HG03521 (cell line): Measurements from ENCODE around the gene FGD3.

Source experiments
- ATAC-seq: cut with Tn5 transposase; IDR thresholded peaks from one replicate; pipeline ENCODE4 v1.9.1; 2021; ENCODE audit warnings: mild to moderate bottlenecking, moderate library complexity; ENCODE audit not compliant: unreplicated experiment

The FGD3 gene

DNA sequence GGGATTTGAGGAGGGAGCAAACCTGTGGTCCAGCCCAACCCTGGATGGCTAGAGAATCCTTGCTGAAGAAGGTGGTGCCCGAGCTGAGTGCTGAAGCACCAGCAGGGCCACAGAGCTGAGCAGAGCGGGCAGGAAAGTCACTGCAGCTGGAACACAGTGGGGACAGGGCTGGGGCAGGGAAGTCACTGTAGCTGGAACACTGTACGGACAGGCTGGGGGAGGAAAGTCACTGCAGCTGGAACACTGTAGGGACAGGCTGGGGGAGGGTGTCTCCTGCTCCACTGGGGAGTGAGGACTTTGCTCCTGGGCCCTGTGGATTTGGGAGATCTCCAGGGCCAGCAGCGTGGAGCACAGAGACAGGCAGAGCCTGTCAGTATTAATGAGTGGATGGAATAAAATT, 102.2 kb downstream of the FGD3 start:
- no peak for ATAC-seq

DNA sequence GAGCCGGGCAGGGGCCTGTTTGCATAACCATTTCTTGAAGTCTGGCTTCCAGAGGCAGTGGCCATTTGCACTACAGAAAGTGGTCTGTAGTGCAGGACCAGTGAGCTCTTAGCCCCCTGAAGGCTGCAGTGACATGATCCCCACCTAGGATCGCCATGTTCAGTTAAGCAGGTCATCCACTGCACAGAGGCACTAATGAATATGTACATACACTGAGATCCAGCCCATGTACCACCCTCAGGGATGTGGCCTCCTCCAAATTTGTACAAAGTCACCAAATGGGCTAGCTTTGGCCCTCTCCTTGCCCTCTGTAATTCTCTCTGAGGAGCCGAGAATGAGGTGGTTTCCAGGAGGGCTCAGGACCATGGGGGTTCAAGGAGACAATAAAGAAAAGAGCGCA, 102.9 kb downstream of the FGD3 start:
- ATAC-seq: no peak

DNA sequence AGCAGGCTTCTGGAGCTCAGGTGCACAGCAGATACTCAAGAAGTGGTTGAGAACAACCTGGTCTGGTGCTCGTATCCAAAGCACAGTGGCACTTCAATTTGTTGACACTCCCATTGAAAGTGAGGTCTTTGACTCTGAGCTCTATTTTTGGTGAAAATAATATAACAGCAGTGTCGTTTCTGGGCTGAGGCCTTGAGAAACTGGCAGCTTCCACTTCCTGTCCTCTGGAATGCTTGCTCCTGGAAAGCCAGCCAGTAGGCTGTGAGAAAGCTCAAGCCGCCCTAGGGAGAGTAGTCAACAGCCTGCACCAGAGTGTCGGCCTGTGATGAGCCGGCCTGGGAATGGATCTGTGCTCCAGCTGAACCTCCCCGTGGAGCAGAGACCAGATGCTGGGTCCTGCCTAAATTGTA, 104.4 kb downstream of the FGD3 start:
- ATAC-seq: no peak

DNA sequence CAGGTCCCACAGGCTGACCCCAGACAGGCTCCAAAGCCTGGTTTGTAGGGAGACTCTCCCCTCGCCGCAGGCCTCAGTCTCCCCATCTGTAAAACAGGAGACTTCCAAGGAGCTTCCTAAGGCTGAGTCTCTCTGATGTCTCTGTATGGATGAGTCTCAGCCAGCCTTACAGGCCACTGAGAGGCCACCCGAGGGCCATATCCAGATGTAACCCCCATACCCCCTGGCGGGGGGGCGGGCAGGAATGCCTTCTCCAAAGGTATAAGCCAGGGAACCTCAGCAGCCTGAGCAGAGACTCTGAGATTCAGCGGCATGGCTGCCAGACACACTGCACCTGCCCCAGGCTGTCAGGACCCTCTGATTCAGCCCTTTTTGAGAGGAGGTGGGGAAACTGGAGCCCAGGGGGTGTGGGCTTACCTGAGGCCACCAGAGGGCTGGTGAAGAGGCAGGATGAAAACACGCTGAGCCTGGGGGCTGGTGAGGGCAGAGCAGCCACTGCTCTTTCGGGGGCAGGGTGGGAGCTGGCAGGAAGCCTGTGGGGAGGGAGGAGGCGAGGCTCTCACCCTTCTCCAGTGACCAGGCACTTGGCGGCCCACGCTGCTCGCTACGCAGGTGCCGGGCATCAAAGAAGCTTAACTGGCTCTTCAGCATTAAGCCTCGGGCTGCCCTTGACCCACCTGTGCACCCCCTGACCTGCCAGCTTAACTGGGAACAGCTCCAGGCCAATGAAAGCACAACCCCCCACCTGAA, 105.6 kb downstream of the FGD3 start:
- ATAC-seq: no peak

DNA sequence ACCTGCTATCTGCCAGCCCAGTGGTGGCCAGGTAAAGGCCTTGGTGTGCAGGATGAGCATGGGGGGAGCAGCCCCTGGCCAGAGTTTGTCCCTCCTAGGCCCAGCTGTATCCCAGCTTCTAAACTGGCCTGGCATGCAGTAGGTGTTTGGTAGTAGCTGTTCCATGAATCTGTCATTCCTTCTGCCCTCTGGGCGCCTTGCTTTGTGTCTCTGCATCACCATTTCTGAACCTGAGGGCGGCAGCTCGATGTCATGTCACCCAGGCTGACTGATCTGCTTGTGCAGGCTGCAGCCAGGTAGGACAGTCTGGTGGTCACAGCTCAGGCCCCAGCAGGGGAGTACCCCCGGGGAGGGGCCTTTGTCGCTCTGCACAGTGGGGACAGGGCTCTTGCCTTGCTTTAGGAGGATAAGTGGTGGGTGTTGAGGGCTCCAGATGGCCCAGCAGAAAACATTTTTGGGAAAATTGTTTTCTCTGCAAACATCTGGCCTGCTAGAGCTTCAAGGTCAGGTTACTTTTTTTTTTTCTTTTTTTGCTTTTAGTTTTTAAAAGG, 106.5 kb downstream of the FGD3 start:
- ATAC-seq: no peak

DNA sequence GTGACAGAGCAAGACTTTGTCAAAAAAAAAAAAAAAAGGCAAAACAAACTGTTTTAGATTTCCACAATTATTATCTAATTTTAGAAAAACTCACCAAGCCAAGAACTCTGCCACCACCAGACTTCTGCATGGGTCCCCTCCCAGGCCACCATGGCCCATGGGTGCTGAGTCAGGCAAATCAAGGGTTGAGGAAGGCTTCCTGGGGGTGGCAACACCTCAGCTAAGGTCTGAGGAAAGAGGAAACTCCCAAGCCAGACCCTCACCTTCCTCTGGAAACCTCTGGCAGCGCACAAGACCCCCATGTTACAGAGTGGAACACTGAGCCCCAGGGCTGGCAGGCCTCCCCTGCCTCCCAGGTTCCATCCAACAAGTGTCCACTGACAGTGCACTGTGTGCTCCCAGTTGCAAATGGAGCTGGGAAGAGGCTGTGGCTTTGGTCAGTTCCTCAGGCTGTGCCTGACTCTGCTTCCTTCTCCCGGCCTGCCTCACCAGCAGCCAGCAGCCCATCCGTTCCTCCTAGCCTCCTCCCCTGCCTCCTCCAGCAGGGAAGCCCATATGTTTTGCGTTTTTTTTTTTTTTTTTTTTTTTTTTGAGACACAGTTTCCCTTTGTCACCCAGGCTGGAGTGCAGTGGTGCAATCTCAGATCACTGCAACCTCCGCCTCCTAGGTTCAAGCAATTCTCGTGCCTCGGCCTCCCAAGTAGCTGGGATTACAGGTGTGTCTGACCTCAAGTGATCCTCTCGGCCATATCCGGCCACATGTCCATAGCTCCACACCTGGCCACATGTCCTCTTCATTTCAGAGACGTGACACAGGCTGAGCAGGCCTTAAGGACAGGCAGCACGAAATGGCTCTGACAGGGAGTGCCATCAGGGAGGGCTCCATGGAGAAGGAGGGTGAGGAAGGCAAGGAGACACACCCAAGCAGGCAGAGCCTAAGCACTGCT, 107.7 kb downstream of the FGD3 start:
- no peak for ATAC-seq

DNA sequence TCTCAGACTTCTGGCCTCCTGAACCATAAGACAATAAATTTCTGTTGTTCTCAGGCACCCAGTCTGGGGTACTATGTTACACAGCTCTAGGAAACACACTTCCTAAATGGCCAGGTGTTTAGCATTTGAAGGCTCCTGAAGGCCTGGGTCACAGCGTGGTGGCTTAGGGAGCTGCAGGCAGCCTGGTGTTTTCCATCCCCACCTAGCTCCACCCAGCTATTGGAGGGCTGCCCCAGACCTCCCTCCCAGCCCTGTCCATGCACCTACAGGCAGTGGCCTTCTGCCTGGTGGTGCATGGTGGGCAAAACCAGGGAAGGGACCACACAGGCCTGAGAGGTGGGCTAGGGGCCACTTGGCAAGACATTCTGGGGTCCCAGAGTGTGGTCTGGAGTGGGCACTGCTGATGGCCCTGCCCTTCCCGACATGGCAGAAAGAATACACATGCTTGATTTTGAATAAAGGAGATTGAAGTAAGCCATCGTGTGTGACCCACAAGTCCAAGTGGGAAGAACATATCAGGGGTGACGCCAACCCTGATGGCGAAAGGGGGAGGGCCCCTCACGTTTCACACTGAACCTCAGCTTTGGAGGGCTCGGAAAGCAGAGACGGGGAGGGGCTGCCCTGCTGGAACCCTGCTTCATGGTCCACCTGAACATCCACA, 109.8 kb downstream of the FGD3 start:
- no peak for ATAC-seq

DNA sequence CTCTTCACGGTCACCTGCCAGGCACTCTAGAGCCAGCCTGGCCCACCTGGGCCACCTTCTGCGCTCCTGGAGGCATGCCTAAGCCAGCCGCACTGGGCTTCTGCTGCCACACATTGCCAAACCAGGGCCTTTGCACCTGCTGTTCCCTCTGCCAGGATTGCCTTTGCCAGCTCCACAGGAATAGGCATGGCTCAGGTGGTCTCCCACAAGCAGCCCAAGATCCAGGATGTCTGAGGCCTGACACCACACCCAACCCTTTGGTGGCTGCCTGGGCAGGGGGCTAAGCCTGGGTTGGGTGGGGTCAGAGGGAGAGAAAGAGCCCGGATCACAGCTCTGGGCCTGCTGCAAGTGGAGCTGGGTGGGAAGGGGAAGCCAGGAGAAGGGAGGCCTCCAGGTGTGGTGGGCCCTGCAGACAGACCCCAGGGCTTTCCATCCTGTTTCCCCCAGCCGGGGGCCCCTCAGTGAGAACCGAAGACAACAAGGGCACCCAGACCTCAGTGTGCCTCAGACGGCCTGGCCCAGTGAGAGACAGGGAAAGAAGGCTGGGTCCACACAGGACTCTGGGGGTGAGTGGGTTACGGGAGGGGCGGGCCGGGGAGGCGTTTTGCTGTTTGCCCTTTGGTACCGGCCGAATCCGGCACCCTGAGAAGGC, 110.5 kb downstream of the FGD3 start:
- peak; percentile 5 for ATAC-seq

DNA sequence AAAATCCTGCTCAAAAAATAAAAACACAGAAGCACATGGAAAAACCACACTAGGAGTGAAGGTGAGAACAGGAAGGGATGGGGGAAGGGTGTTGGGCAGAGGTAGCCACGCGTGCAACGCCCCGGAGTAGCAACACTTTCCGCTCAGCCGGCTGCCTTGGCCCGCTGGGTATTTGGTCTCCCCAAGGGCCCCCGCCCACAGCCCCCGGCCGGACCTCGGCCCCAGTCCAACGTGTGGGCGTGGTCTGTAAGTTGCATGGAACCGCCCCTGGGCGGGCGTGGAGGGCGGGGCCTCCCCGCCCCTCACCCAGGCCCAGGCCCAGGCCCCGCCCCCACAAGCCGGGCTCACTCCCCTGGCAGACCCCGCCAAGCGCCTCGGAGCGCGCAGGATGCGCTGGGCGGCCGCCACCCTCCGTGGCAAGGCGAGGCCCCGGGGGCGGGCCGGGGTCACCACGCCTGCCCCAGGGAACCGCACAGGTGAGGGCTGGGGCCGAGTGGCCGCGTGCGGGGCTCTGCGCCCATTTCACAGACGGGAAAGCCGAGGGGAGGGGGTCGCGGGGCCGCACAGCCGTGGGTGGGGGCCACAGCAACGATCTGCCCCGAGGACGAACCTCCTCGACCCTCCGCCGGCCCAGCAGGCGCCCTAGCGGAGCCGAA, 111.2 kb downstream of the FGD3 start, which contains the start of gene SUSD3:
TSS of gene SUSD3 (plus strand) at position 347 of the 656 bp plus-strand sequence. CDS start at position 389, 42 bp downstream.
- peak; percentile 42 for ATAC-seq

DNA sequence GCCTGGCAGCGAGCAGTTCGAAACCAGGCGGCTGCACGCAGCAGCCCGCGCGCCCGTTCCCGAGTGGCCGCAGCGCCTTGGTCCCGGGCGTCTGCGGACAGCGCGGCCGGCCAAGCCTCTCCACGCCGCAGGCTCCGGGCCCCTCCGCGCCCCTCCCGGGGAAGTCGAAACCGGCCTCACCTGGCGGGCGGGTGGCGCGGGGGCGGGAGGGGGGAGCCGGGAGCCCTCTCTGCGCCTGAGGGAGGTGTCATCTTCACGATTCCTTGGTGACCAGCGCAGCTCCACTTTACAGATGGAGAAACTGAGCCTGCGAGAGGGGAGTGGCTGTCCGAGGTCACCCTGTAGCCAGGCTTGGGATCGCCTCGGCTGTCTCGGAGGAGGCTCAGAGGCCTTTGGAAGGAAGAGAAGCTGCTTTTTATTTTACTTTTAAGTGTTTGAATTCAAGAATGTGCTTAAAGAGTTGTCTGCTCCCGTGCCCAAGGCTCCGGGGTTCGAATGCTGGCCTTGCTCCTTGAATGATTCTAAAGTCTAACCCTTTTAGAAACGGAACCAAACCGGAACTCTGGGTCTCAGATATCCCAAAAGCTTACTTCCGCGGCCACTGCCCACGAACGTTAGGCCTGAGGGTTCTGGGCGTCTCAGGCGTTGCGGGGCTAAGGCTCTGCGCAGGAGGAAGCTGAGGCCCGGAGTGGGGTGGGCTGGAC, 111.8 kb downstream of the FGD3 start:
- ATAC-seq: peak; percentile 17

DNA sequence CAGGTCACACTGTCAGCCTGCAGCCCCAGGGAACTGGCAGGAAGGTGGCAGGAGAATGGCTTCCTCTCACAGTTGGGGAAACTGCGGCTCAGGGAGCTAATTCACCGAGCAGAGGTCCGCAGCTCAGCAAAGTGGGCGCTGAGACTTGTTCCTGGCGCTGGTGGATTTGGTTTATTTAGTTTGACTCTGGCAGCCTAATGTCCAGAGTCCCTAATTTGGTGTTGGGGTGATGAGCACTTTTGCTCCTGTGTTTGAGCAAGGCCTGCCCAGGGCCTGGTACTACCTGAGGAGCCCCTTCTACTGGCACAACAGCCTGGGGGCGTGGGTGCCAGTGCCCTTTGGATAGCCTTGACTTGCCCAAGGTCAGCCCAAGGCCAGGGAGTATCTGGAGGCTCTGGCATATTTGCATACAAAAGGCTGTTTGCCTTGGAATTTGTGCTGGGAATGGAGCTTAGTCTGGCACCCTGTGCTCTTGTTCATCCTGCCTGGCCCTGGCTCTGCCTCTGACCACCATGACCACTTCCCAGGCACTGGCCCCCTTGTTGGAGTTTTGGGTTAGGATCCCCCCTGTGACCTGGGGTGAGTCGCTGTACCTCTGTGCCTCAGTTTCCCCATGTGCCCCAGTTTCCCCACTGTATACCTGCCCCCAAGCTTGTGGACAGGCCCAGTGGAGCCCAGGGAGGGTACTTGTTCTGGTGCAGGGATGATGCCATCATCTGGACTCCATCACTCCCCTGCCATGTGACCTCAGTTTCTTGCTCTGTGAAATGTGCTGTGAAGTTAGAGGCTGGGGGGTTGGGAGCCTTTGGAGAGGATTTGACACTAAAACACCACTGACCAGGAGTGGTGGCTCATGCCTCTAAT, 112.6 kb downstream of the FGD3 start:
- ATAC-seq: no peak

DNA sequence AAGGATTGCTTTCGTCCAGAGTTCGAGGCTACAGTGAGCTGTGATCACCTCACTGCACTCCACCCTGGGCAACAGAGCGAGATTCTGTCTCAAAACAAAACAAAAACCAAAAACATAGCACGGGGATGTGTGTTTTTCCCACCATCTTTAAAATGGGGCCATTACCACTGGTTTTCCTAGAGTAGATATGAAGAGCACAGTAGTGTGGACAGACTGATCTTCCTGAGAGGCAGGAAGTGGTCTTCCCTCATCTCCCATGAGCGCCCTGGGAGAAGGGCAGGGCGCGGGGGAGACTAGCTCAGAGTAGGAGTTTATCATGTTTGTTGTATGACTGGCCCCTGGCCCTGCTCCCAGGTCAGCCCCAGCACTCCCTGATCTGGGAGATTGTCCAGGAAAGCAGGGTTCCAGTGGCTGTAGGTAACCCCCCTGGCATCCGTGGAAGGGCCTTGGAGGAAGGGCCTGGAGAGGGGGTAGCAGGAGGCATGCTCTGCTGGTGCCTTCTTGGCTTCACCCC, 113.5 kb downstream of the FGD3 start:
- no peak for ATAC-seq

DNA sequence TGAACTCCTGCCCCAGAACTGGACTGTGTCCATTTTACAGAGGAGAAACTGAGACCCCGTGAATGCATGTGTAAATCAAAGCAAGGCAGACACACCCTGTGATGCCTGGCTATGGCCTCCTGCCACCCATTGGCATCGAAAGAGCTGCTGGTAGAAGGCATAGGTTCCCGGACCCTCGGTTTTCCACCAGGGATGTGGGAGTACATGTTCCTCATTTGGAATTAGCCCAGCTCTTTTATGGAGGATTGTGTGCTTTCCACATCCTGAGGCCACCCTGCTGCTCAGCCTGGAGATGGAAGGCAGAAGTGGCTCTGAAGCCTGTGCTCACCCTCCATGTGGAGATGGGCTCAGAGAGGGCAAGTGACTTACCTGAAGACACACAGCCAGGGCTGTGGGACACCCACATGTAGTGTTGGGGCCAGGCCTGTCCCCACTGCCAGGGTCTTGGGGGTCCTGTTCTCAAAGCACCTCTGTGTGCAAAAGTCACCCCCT, 114.0 kb downstream of the FGD3 start:
- no peak for ATAC-seq

DNA sequence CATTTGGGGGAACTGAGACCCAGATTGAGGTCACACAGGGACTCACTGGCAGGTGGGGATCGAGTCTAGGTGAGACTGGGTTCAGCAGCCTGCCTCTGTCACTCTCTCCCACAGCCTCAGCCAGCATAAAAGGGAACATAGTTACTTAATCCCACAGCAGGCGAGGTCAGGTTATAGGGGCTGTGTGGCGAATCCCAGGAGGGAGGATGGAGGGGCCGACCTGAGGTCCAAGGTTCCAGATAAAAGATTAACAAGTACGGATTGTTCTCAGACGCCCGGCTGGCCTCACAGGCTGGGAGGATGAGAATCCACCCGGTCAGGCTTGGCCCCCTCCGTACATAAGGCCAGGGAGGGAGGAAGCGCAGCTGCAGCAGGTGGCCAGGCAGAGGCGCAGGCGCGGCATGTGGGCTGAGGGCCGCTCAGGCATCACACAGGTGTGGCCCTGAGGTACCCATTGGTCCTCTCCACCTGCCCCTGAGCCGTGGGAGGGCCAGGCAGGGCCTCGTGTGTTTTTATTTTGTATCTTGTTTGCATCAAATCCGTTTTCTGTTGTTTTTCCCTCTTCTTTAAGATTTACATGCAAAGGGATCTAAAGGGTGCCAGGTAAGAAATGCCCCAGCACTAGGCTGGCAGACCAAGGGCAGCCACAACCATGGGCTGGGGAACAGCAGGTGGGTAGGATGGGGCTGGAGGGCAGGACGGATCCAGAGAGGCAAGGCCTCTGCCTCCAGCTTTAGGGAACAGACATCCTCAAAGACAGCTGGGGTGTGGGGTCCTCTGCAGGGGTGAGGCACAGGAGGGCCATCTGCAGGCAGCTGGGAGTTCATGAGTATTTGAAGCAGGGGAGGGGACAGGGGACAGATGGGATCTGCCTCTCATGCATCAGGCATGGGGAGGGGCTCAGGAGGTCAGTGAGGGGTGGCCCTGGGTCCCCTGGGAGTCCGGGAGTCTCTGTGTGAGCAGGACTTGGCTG, 114.8 kb downstream of the FGD3 start:
- no peak for ATAC-seq

DNA sequence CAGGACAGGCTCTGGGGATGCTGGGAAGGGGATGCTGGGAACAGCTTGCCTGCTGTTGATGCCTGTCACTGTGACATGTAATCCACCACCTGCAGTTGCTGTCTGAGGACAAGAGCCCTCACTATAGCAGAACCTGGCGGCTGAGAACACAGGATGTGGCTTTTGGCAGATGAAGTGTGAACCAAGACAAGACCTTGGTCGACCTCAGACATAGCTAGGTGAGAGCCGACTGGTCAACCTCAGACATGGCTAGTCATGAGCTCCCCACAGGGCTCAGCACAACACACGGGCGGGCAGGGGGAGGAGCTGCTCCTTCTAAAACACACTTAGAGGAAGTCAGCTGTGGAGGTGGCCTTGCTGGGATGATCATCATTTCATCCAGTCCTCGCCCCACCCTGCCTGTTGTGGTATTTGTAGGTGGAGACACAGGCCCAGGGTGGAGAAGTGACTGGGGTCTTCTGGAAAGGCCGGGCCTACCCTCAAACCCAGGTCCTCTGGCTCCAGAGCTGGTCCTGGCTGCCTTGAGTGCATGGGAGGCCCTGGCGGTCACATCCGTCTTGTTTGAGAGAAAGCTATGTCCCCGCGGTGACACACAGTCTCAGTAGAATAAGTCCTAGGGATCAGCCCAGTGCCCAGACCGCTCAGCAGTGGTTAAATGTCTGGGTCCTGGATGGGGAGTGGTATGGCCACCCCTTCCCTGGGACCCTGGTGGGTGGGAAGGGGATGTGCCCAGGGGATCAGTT, 117.2 kb downstream of the FGD3 start:
- ATAC-seq: peak; percentile 87

DNA sequence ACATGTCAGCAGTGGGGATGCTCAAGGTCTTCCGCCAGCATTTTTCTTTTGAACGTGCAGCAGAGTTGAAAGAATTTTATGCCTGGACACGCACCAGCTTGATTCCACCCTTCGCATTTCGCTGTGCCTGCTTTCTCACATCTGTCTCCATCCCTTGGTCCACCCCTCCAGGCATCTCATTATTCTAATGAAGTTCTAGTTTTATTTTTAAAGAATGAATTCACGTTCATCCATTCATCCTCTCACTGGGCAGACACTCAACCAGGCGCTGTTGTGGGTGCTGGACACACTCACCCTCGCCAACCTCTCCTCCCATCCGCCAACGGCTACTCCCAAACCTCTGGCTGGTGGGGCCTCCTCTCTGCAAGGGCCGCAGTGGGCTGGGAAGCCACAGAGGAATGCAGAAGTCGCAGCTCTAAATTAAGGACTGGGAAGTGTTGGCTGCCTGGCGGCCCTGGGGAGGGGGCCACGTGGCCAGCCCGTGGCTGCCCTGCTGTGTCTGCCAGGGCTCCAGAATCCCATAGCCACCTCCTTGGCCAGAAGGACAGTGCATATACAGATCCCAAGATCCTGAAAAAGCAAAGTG, 117.9 kb downstream of the FGD3 start:
- no peak for ATAC-seq
